Brain microvascular endothelial cell (primary cell): Measurements from ENCODE around the gene GSC2.

Source experiments
- DNase-seq: peaks from one replicate; pipeline ENCODE4 v3.0.0-alpha.2; 2020
- H3K27ac ChIP-seq: fragments of 250-450 bp; sonication (Bioruptor Pico); 2 replicates; pipeline ENCODE4 v1.5.1; 2020; ENCODE audit warnings: mild to moderate bottlenecking, moderate library complexity
- H3K27me3 ChIP-seq: fragments of 250-450 bp; sonication (Bioruptor Pico); replicated peaks from 2 replicates; pipeline ENCODE4 v1.5.1; 2020; ENCODE audit warnings: mild to moderate bottlenecking
- H3K36me3 ChIP-seq: fragments of 250-450 bp; sonication (Bioruptor Pico); replicated peaks from 2 replicates; pipeline ENCODE4 v1.5.1; 2020; ENCODE audit warnings: mild to moderate bottlenecking
- H3K4me3 ChIP-seq: 2 replicates; pipeline ENCODE4 v1.5.1; 2011; ENCODE audit warnings: low read depth, mild to moderate bottlenecking, control low read depth, low read length, moderate library complexity
- CTCF ChIP-seq: IDR thresholded peaks from 2 replicates; pipeline ENCODE4 v1.5.1; 2011; ENCODE audit warnings: low read depth, mild to moderate bottlenecking, moderate library complexity, low read length, control low read depth, inconsistent platforms; ENCODE audit errors: missing control alignments
- in situ Hi-C: cut with HindIII; loops from 2 replicates; pipeline ENCODE4 v1.10.0; 2017; ENCODE audit warnings: low sequenced_read_pairs, low pct_ligation_motif_present

GSC2 gene

GRCh38 chr22:19121631-19122142, 28.4 kb downstream of the GSC2 start:
- DNase-seq: peak; percentile 19
- Histone ChIP-seq H3K36me3 (peaks cover 2% of the 10 kb centered on the region), H3K27ac (peak overlapping the region; percentile 56), H3K27me3 (no peaks in the 10 kb centered on the region), H3K4me3 (peak overlapping the region; percentile 83)
- no peak for TF ChIP-seq CTCF
- in situ Hi-C loops: no loop called here

GRCh38 chr22:19120829-19121630, 29.1 kb downstream of the GSC2 start:
- peaks cover 2% of the 10 kb centered on the region for H3K36me3 ChIP-seq
- in situ Hi-C loops: no loop called here
- peak; percentile 28 for DNase-seq
- no peaks in the 10 kb centered on the region for H3K27me3 ChIP-seq
- TF ChIP-seq CTCF: no peak
- H3K27ac ChIP-seq: peak overlapping the region; percentile 56
- peak overlapping the region; percentile 83 for H3K4me3 ChIP-seq

GRCh38 chr22:19119949-19120348, 30.1 kb downstream of the GSC2 start:
- TF ChIP-seq CTCF: no peak
- Histone ChIP-seq H3K27me3 (no peaks in the 10 kb centered on the region), H3K36me3 (peaks cover 2% of the 10 kb centered on the region), H3K27ac (no peak overlapping the region), H3K4me3 (no peak overlapping the region)
- no peak for DNase-seq
- in situ Hi-C loops: no loop called here

GRCh38 chr22:19118329-19118880, 31.7 kb downstream of the GSC2 start:
- in situ Hi-C loops: no loop called here
- Histone ChIP-seq H3K27ac (no peak overlapping the region), H3K36me3 (peaks cover 2% of the 10 kb centered on the region), H3K4me3 (no peak overlapping the region), H3K27me3 (no peaks in the 10 kb centered on the region)
- TF ChIP-seq CTCF: no peak
- DNase-seq: no peak

- DNase-seq: no peak
- peaks cover 2% of the 10 kb centered on the region for H3K36me3 ChIP-seq
- H3K27me3 ChIP-seq: no peaks in the 10 kb centered on the region
- no peak overlapping the region for H3K4me3 ChIP-seq
- H3K27ac ChIP-seq: no peak overlapping the region
- in situ Hi-C loops: no loop called here
- TF ChIP-seq CTCF: no peak
Measured at GRCh38 chr22:19117111-19117512, 33.0 kb downstream of the GSC2 start.
